Tracheal epithelial cell (primary cell): ENCODE measurements around the gene KLHDC8B. TPM values are rescaled to one million over a fixed set of nuclear protein-coding genes. Genes with fewer than 3 reads are reported as not detected.

Experiments used
- total RNA-seq: library from RNA; depleted of rRNA; stranded (reverse); fragments of >200 nt; gene quantifications from 2 replicates; pipeline ENCODE4 v1.2.1, GENCODE V29; 2014

Gene KLHDC8B
- 53.7 and 55.9 TPM in 2 replicates for total RNA-seq

GRCh38 chr3:49171119-49171774 lies at the start of gene KLHDC8B:
Gene KLHDC8B, plus strand, starts transcription at chr3:49171598. Its CDS starts 1,172 bp downstream, at chr3:49172770.

GRCh38 chr3:49132437-49133225 lies 38.8 kb upstream of the KLHDC8B start, which contains the start of gene LAMB2:
Gene LAMB2, minus strand, starts transcription at chr3:49133050. Its CDS starts 183 bp downstream, at chr3:49132867.

GRCh38 chr3:49165771-49166751 lies 5.3 kb upstream of the KLHDC8B start, which contains the start of gene CCDC71:
Gene CCDC71, minus strand, starts transcription at chr3:49166331. Its CDS starts 2,123 bp downstream, at chr3:49164208.

Other genes starting within 250 kb of the KLHDC8B start
- 15.4 and 20.7 TPM in 2 replicates for gene P4HTM, start 181.4 kb upstream of the KLHDC8B start, total RNA-seq
- gene WDR6, start 164.2 kb upstream of the KLHDC8B start, total RNA-seq, result 46.3 and 54.7 TPM in 2 replicates
- gene DALRD3, start 153.0 kb upstream of the KLHDC8B start, total RNA-seq, result 52.9 and 62.2 TPM in 2 replicates
- 49.4 and 59.8 TPM in 2 replicates for gene NDUFAF3, start 149.5 kb upstream of the KLHDC8B start, total RNA-seq
- 361 and 466 TPM in 2 replicates for gene IMPDH2, start 142.2 kb upstream of the KLHDC8B start, total RNA-seq
- 55.6 and 88.7 TPM in 2 replicates for gene QRICH1, start 77.5 kb upstream of the KLHDC8B start, total RNA-seq
- gene QARS1, start 66.8 kb upstream of the KLHDC8B start, total RNA-seq, result 304 and 395 TPM in 2 replicates
- gene USP19, start 50.8 kb upstream of the KLHDC8B start, total RNA-seq, result 39.5 and 48.4 TPM in 2 replicates
- gene LAMB2, start 38.5 kb upstream of the KLHDC8B start, total RNA-seq, result 288 and 328 TPM in 2 replicates
- gene CCDC71, start 5.3 kb upstream of the KLHDC8B start, total RNA-seq, result 15.1 and 20.2 TPM in 2 replicates
- gene C3orf62, start 105.6 kb downstream of the KLHDC8B start, total RNA-seq, result 0.96 and 2.1 TPM in 2 replicates
- gene USP4, start 168.5 kb downstream of the KLHDC8B start, total RNA-seq, result 13.6 and 15.7 TPM in 2 replicates
- gene GPX1, start 186.8 kb downstream of the KLHDC8B start, total RNA-seq, result 355 and 723 TPM in 2 replicates
- gene RHOA, start 240.4 kb downstream of the KLHDC8B start, total RNA-seq, result 376 and 471 TPM in 2 replicates
- gene TCTA, start 240.8 kb downstream of the KLHDC8B start, total RNA-seq, result 6.0 and 8.7 TPM in 2 replicates